HepG2 (cell line): ENCODE results near the gene TCEA3. TPM values are rescaled to one million over a fixed set of nuclear protein-coding genes. Genes with fewer than 3 reads are reported as not detected.

ENCODE experiments used
- AKNA ChIP-seq: sonication (generic); formaldehyde crosslinking; IDR thresholded peaks from 2 replicates; pipeline ENCODE4 v1.4.0; 2020; ENCODE audit warnings: missing genetic modification reagents, borderline replicate concordance
- GABPA ChIP-seq, 2 experiments: IDR thresholded peaks; 2 replicates each; pipeline ENCODE4 v1.6.1; 2011 to 2016; ENCODE audit warnings: low read depth in 2 of 2, low read length in 1 of 2, missing biosample characterization in 1 of 2, missing genetic modification characterization in 1 of 2
- HOXA3 ChIP-seq: sonication (generic); formaldehyde crosslinking; IDR thresholded peaks from 2 replicates; pipeline ENCODE4 v1.5.0; 2020; ENCODE audit warnings: missing genetic modification reagents
- KLF6 ChIP-seq: IDR thresholded peaks from 2 replicates; pipeline ENCODE4 v1.8.0; 2016; ENCODE audit warnings: missing biosample characterization, missing genetic modification reagents
- MED8 ChIP-seq: sonication (generic); formaldehyde crosslinking; IDR thresholded peaks from 2 replicates; pipeline ENCODE4 v1.8.1; 2023; ENCODE audit warnings: mild to moderate bottlenecking, missing genetic modification reagents; ENCODE audit not compliant: insufficient replicate concordance
- MIXL1 ChIP-seq: IDR thresholded peaks from 2 replicates; pipeline ENCODE4 v1.6.1; 2016
- MLLT10 ChIP-seq: sonication (generic); formaldehyde crosslinking; IDR thresholded peaks from 2 replicates; pipeline ENCODE4 v1.4.0; 2020; ENCODE audit warnings: missing genetic modification reagents
- NONO ChIP-seq, 2 experiments: fragments of 450-650 bp in 1 of 2; sonication (generic) in 1 of 2; formaldehyde crosslinking in 1 of 2; IDR thresholded peaks in 1 of 2; conservative IDR thresholded peaks in 1 of 2; 2 replicates each; pipeline versions ENCODE4 v1.6.1 to v1.8.0; 2017 to 2022; ENCODE audit warnings: mild to moderate bottlenecking in 1 of 2, missing genetic modification reagents in 1 of 2, moderate library complexity in 1 of 2
- NR0B2 ChIP-seq: sonication (generic); formaldehyde crosslinking; IDR thresholded peaks from 2 replicates; pipeline ENCODE4 v1.4.0; 2020; ENCODE audit warnings: mild to moderate bottlenecking, missing genetic modification reagents
- SIN3B ChIP-seq: fragments of 150-350 bp; IDR thresholded peaks from 2 replicates; pipeline ENCODE4 v1.6.1; 2014; ENCODE audit warnings: low read length
- ZNF251 ChIP-seq: sonication (generic); formaldehyde crosslinking; IDR thresholded peaks from 2 replicates; pipeline ENCODE4 v1.9.0; 2021; ENCODE audit warnings: mild to moderate bottlenecking, missing genetic modification reagents
- ZNF615 ChIP-seq: sonication (generic); formaldehyde crosslinking; IDR thresholded peaks from 2 replicates; pipeline ENCODE4 v1.5.0; 2020; ENCODE audit warnings: mild to moderate bottlenecking, missing genetic modification reagents, borderline replicate concordance
- ZNF639 ChIP-seq: conservative IDR thresholded peaks from 2 replicates; pipeline ENCODE4 v1.6.1; 2018; ENCODE audit warnings: missing genetic modification reagents
- ZNF644 ChIP-seq: IDR thresholded peaks from 2 replicates; pipeline ENCODE4 v1.6.1; 2016; ENCODE audit warnings: low read depth
- ZNF740 ChIP-seq: sonication (generic); formaldehyde crosslinking; IDR thresholded peaks from 2 replicates; pipeline ENCODE4 v1.4.0; 2020; ENCODE audit warnings: missing genetic modification reagents
- polyA plus RNA-seq, 8 experiments: library from polyadenylated mRNA; depleted of rRNA in 3 of 8; stranded (reverse) in 7 of 8; unstranded in 1 of 8; fragments of >200 nt; fragmentation: Illumina TruSeq in 4 of 8; extraction: Trizol in 4 of 8; gene quantifications; 2 replicates each; pipeline versions ENCODE4 v1.2.1 to v1.2.3, GENCODE V29; 2011 to 2016; ENCODE audit warnings: low read depth in 4 of 8, missing spikeins in 1 of 8, mixed read lengths in 1 of 8; ENCODE audit not compliant: insufficient read depth in 1 of 8
- total RNA-seq, 5 experiments: library from RNA; depleted of rRNA; stranded (reverse); fragments of >200 nt; fragmentation: Illumina TruSeq; extraction: Trizol; gene quantifications; 2 replicates each; pipeline ENCODE4 v1.2.3, GENCODE V29; 2016; ENCODE audit warnings: low read depth in 1 of 5
- TF ChIP-seq, protein P1 (sequence below): sonication (generic); formaldehyde crosslinking; IDR thresholded peaks from 2 replicates; pipeline ENCODE4; 2020; ENCODE audit warnings: missing genetic modification reagents, mild to moderate bottlenecking, borderline replicate concordance
- TF ChIP-seq, protein P2 (sequence below): IDR thresholded peaks from 2 replicates; pipeline ENCODE4 v1.6.1; 2012; ENCODE audit warnings: inconsistent platforms

The TCEA3 gene
- total and polyA plus RNA-seq, 2 of the 13 experiments (the other 11 are each of a cell fraction or from before 2014, with no cell fraction given): 55.5 to 84.6 TPM

- TF ChIP-seq ZNF615 (CRISPR knock-in tag) (0 out of 2 replicates have a peak, but pooled peaks have one; percentile 30), MLLT10 (CRISPR knock-in tag) (no peak), NR0B2 (CRISPR knock-in tag) (peak; percentile 92), ZNF740 (CRISPR knock-in tag) (no peak; the same call in 1 of the 2 replicates), MIXL1 (CRISPR knock-in tag) (no peak; the same call in 1 of the 2 replicates), SIN3B (no peak), ZNF251 (CRISPR knock-in tag) (no peak), ZNF639 (peak; percentile 83), NONO (IDR thresholded peaks at IDR 0.05) (no peak), NONO (CRISPR knock-in tag; conservative IDR thresholded peaks at IDR 0.05) (peak; percentile 72), AKNA (CRISPR knock-in tag) (no peak), MED8 (CRISPR knock-in tag) (peak; percentile 66), HOXA3 (CRISPR knock-in tag) (peak; percentile 87), GABPA (IDR thresholded peaks at IDR 0.05; ENCODE audit: low read depth, low read length) (peak; percentile 57), GABPA (CRISPR knock-in tag; IDR thresholded peaks at IDR 0.05; ENCODE audit: low read depth) (peak; percentile 82), KLF6 (CRISPR knock-in tag) (no peak), ZNF644 (CRISPR knock-in tag) (no peak)
- TF ChIP-seq, protein P1, sequence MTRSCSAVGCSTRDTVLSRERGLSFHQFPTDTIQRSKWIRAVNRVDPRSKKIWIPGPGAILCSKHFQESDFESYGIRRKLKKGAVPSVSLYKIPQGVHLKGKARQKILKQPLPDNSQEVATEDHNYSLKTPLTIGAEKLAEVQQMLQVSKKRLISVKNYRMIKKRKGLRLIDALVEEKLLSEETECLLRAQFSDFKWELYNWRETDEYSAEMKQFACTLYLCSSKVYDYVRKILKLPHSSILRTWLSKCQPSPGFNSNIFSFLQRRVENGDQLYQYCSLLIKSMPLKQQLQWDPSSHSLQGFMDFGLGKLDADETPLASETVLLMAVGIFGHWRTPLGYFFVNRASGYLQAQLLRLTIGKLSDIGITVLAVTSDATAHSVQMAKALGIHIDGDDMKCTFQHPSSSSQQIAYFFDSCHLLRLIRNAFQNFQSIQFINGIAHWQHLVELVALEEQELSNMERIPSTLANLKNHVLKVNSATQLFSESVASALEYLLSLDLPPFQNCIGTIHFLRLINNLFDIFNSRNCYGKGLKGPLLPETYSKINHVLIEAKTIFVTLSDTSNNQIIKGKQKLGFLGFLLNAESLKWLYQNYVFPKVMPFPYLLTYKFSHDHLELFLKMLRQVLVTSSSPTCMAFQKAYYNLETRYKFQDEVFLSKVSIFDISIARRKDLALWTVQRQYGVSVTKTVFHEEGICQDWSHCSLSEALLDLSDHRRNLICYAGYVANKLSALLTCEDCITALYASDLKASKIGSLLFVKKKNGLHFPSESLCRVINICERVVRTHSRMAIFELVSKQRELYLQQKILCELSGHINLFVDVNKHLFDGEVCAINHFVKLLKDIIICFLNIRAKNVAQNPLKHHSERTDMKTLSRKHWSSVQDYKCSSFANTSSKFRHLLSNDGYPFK (CRISPR knock-in tag): peak; percentile 85; the same call in 1 of the 2 replicates
- TF ChIP-seq, protein P2, sequence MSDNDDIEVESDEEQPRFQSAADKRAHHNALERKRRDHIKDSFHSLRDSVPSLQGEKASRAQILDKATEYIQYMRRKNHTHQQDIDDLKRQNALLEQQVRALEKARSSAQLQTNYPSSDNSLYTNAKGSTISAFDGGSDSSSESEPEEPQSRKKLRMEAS: peak; percentile 96
These were observed 80.2 kb downstream of the TCEA3 start, which contains the start of gene HNRNPR (continued) for GRCh38 chr1:23344111-23344986.
